Spleen (tissue), 11 donors: ENCODE data around the gene CEP97. TPM values are rescaled to one million over a fixed set of nuclear protein-coding genes. Genes with fewer than 3 reads are reported as not detected.

Source experiments
- DNase-seq: peaks from one replicate; pipeline ENCODE4 v3.0.0-alpha.2; 2020
- H3K27ac ChIP-seq, 8 donors: fragments of 200-600 bp; sonication (generic) in 7 of 8; 1 replicate in 4 of 8; 2 replicates in 4 of 8; pipeline versions ENCODE4 v1.5.0 to v1.8.0; 2016 to 2021; ENCODE audit warnings: inconsistent platforms in 4 of 8, mild to moderate bottlenecking in 4 of 8, moderate library complexity in 1 of 8
- H3K27me3 ChIP-seq, 7 donors: fragments of 200-600 bp; sonication (generic) in 6 of 7; replicated peaks in 1 of 7; 1 replicate in 4 of 7; 2 replicates in 3 of 7; pipeline versions ENCODE4 v1.5.0 to v1.8.0; 2016 to 2021; ENCODE audit warnings: inconsistent platforms in 3 of 7, mild to moderate bottlenecking in 1 of 7
- H3K36me3 ChIP-seq, 6 donors: fragments of 200-600 bp; sonication (generic) in 5 of 6; 1 replicate in 4 of 6; 2 replicates in 2 of 6; pipeline versions ENCODE4 v1.5.0 to v1.8.0; 2016 to 2021; ENCODE audit warnings: inconsistent platforms in 2 of 6
- H3K4me1 ChIP-seq, 6 donors: fragments of 200-600 bp; sonication (generic) in 5 of 6; 1 replicate in 3 of 6; 2 replicates in 3 of 6; pipeline versions ENCODE4 v1.5.0 to v1.8.0; 2016 to 2021; ENCODE audit warnings: inconsistent platforms in 3 of 6
- H3K4me3 ChIP-seq, 8 donors: fragments of 200-600 bp; sonication (generic) in 7 of 8; 1 replicate in 4 of 8; 2 replicates in 4 of 8; pipeline versions ENCODE4 v1.5.0 to v1.8.0; 2016 to 2021; ENCODE audit warnings: inconsistent platforms in 4 of 8, mild to moderate bottlenecking in 4 of 8, moderate library complexity in 2 of 8
- H3K9me3 ChIP-seq, 8 donors: fragments of 200-600 bp; sonication (generic) in 7 of 8; 1 replicate in 4 of 8; 2 replicates in 4 of 8; pipeline versions ENCODE4 v1.5.0 to v1.8.0; 2016 to 2021; ENCODE audit warnings: inconsistent platforms in 4 of 8
- POLR2A ChIP-seq, 3 donors: fragments of 450-650 bp; IDR thresholded peaks; one replicate each; pipeline ENCODE4 v1.5.1; 2017; ENCODE audit warnings: antibody characterized with exemption in 3 of 3, mild to moderate bottlenecking in 1 of 3
- POLR2AphosphoS5 ChIP-seq, 3 donors: sonication (generic); formaldehyde crosslinking; IDR thresholded peaks; one replicate each; pipeline ENCODE4 v1.5.1; 2017; ENCODE audit warnings: antibody characterized with exemption in 3 of 3
- WGBS, 5 donors: extraction: QIAGEN DNeasy Blood & Tissue Kit in 3 of 5; methylation state at CpG; one replicate each; pipeline versions ENCODE4 v1.1.5 to v1.1.7; 2013 to 2018; 5-methylcytosine and 5-hydroxymethylcytosine counted together
- intact Hi-C: fragments of 100-400 bp; cut with DNase I; formaldehyde crosslinking; loops from one replicate; pipeline ENCODE4 v1.15.0; 2023; ENCODE audit warnings: low total_unique reads
- polyA plus RNA-seq, 3 donors: library from polyadenylated mRNA; stranded (reverse); fragments of 200-250 nt; gene quantifications; one replicate each; pipeline ENCODE4 v1.2.1, GENCODE V29; 2013
- total RNA-seq, 7 donors: library from RNA; depleted of rRNA in 3 of 7; stranded (reverse); fragments of >200 nt in 3 of 7; fragmentation: NEBNext Ultra II Directional in 4 of 7; extraction: Animal tissue kit (Norgen Biotek cat#: 25700) in 4 of 7; gene quantifications; one replicate each; pipeline versions ENCODE4 v1.1.0 to v1.2.1, GENCODE V29; 2016 to 2021
- TF ChIP-seq, protein P1 (sequence below), 11 experiments: fragments of 200-600 bp in 7 of 11; fragments of 450-650 bp in 4 of 11; sonication (generic) in 4 of 11; IDR thresholded peaks in 8 of 11; conservative IDR thresholded peaks in 3 of 11; 1 replicate in 7 of 11; 2 replicates in 4 of 11; pipeline versions ENCODE4 v1.4.0 to v1.8.0; 2016 to 2021; ENCODE audit warnings: antibody characterized with exemption in 11 of 11, inconsistent platforms in 4 of 11, mild to moderate bottlenecking in 1 of 11
- donor health status: healthy with polysubstance abuse.
- donor health status: DM: no; HTN: no; CAD: no; lungs with moderate emphysema.
- donor health status: DM: no; HTN: no; CAD: no.
- donor health status: Bipolar disorder and iron deficiency.
- donor health status: healthy.
- donor health status: DM: no; HTN: no; CAD: no.
- donor health status: DM: yes; HTN: yes; CAD: no.

The CEP97 gene
- total and polyA plus RNA-seq, 10 donors = 1.00 to 18.2 (median 9.3) TPM

DNA sequence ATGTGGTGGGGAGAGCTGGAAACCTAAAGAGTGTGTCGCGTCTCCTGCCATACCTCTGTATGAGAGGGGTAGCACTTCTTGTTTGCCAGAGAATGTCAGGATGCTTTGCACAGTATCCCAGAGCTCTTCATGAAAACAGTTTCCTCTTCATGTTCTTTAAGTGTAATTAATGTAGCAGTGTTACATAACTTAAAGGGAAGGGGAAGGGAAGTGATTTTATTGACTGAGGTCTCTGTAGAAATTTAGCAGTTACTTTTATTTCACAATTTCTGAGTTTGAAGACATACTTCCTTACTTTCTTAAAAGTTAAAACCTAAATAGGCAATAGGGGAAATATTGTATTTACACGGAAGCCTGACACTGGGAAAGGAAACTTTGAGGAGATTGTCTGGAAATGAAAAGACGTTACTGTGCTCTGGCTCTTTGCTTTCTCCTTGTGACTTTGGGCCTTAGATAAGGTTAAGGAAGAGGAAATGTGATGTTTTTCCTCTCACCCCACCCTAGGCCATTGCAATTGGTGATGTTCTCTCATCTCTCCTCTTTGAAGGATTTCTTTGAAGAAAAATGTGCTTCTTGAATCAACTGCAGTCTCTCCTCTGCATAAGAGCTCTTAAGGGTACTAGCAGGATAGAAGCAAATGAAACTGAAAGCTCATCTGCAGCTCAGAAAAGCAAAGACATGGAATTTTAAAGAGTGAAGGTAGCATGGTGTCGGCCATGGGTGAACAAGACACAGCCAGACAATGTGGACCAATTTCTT is 60.6 kb downstream of the CEP97 start:
- WGBS, 5 donors = 44 to 59% (median 52%) methylated on average over 5 of the region's 5 CpGs
- DNase-seq = no peak

DNA sequence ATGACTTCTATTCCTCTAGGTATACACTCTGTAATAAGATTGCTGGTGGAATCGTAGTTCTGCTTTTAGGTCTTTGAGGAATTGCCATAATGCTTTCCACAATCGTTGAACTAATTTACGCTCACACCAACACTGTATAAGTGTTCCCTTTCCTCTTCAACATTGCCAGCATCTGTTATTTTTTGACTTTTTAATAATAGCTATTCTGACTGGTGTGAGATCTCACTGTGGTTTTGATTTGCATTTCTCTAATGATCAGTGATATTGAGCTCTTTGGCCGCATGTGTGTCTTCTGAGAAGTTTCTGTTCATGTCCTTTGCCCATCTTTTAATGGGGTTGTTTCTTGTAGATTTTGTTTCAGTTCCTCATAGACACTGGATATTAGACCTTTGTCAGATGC is 67.4 kb downstream of the CEP97 start:
- DNase-seq = no peak
- WGBS, 5 donors = 56 to 76% (median 66%) methylated on average over 4 of the region's 4 CpGs
- Histone ChIP-seq H3K4me1 (peaks cover 0 to 60% (median 18%) of the 10 kb centered on the region in 6 donors), H3K4me3 (no peak overlapping the region), H3K9me3 (peaks cover 0 to 13% (median 3%) of the 10 kb centered on the region in 8 donors), H3K27ac (peak overlapping the region in 4 of 8 donors; percentile 27 to 62 (median 50)), H3K36me3 (peaks cover 4 to 90% (median 43%) of the 10 kb centered on the region in 6 donors), H3K27me3 (no peaks in the 10 kb centered on the region)
- intact Hi-C loops = no loop called here
- TF ChIP-seq, protein P1, sequence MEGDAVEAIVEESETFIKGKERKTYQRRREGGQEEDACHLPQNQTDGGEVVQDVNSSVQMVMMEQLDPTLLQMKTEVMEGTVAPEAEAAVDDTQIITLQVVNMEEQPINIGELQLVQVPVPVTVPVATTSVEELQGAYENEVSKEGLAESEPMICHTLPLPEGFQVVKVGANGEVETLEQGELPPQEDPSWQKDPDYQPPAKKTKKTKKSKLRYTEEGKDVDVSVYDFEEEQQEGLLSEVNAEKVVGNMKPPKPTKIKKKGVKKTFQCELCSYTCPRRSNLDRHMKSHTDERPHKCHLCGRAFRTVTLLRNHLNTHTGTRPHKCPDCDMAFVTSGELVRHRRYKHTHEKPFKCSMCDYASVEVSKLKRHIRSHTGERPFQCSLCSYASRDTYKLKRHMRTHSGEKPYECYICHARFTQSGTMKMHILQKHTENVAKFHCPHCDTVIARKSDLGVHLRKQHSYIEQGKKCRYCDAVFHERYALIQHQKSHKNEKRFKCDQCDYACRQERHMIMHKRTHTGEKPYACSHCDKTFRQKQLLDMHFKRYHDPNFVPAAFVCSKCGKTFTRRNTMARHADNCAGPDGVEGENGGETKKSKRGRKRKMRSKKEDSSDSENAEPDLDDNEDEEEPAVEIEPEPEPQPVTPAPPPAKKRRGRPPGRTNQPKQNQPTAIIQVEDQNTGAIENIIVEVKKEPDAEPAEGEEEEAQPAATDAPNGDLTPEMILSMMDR (IDR thresholded peaks at IDR 0.05 in 8 of 11, conservative IDR thresholded peaks at IDR 0.05 in 3 of 11) = no peak
- no peak for TF ChIP-seq POLR2AphosphoS5 (IDR thresholded peaks at IDR 0.05)
- TF ChIP-seq POLR2A (IDR thresholded peaks at IDR 0.05) = no peak

More for the DNA sequence above, 60.6 kb downstream of the CEP97 start:
- intact Hi-C loops = no loop called here
- Histone ChIP-seq H3K27me3 (no peaks in the 10 kb centered on the region), H3K4me3 (peak overlapping the region in 3 of 8 donors; percentile 17 to 42 (median 28)), H3K36me3 (peaks cover 4 to 79% (median 53%) of the 10 kb centered on the region in 6 donors), H3K4me1 (peaks cover 4 to 84% (median 36%) of the 10 kb centered on the region in 6 donors), H3K9me3 (no peaks in the 10 kb centered on the region), H3K27ac (peak overlapping the region; percentile 45 to 85 (median 78))
- TF ChIP-seq POLR2AphosphoS5 (IDR thresholded peaks at IDR 0.05) (no peak), POLR2A (IDR thresholded peaks at IDR 0.05) (no peak)
- TF ChIP-seq, protein P1 (IDR thresholded peaks at IDR 0.05 in 8 of 11, conservative IDR thresholded peaks at IDR 0.05 in 3 of 11) = no peak

DNA sequence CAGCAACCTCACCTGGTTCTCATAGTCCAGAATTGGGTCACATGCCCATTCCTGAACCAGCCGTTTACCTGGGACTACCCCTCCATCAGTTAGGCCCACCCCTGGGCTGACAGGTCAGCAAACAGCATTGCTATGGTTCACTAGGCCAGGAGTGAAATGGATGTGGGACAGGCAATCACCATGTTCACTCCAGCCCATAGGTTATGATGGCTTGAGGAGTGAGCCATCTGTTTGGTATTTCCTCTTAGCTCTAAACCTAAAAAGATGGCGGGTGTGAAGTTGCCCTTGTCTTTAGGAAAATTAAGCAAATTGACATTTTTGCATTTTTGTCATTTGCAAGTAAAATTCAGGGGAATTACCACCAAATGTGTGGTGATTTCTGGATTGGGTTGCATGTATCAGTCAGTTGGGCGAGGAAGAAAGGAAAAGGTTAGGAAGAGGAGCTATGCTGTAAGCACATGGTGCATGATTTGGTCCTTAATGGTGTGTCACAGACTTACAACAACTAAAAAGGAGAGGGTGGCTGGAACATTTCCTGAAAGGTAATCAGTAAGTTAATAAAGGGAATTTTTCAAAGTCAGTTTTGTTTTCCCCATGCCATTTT is 71.8 kb downstream of the CEP97 start:
- no peak overlapping the region for H3K4me3 ChIP-seq
- TF ChIP-seq POLR2AphosphoS5 (IDR thresholded peaks at IDR 0.05) (no peak), POLR2A (IDR thresholded peaks at IDR 0.05) (no peak)
- TF ChIP-seq, protein P1 (IDR thresholded peaks at IDR 0.05 in 8 of 11, conservative IDR thresholded peaks at IDR 0.05 in 3 of 11) = no peak
- H3K36me3 ChIP-seq = peaks cover 0 to 73% (median 19%) of the 10 kb centered on the region in 6 donors
- DNase-seq = no peak
- H3K27ac ChIP-seq = no peak overlapping the region
- peaks cover 0 to 33% (median 12%) of the 10 kb centered on the region in 6 donors for H3K4me1 ChIP-seq
- no peaks in the 10 kb centered on the region for H3K27me3 ChIP-seq
- WGBS, 5 donors = 90 to 95% (median 94%) methylated on average over 3 of the region's 3 CpGs
- peaks cover 0 to 13% (median 3%) of the 10 kb centered on the region in 8 donors for H3K9me3 ChIP-seq
- intact Hi-C loops = no loop called here

DNA sequence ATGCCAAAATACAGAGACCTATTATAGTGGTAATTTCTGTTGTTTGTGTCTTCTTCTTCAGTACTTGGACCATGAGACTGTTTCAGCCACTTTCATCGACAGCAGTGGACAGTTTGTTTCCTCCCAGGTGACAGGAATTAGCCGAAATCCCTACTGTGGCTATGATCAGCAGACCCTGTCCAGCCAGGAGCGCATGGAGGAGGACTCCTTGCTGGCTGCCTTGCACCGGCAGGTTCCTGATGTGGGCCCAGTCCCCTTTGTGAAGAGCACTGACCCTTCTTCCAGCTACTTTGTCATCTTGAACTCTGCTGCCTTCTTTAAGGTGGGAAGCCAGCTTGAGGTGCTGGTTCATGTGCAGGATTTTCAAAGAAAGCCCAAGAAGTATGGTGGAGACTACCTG is 76.8 kb downstream of the CEP97 start:
- no peaks in the 10 kb centered on the region for H3K9me3 ChIP-seq
- intact Hi-C loops = no loop called here
- peaks cover 0 to 64% (median 19%) of the 10 kb centered on the region in 6 donors for H3K36me3 ChIP-seq
- no peak overlapping the region for H3K4me3 ChIP-seq
- H3K27ac ChIP-seq = no peak overlapping the region
- DNase-seq = no peak
- no peaks in the 10 kb centered on the region for H3K27me3 ChIP-seq
- 75 to 97% (median 94%) methylated on average over 2 to 4 of the region's 4 CpGs for WGBS, 5 donors
- TF ChIP-seq, protein P1 (IDR thresholded peaks at IDR 0.05 in 8 of 11, conservative IDR thresholded peaks at IDR 0.05 in 3 of 11) = no peak
- TF ChIP-seq POLR2A (IDR thresholded peaks at IDR 0.05) (no peak), POLR2AphosphoS5 (IDR thresholded peaks at IDR 0.05) (no peak)
- H3K4me1 ChIP-seq = peaks cover 0 to 33% (median 9%) of the 10 kb centered on the region in 6 donors
